Measurements from ENCODE around the gene ACLY. TPM values are rescaled to one million over a fixed set of nuclear protein-coding genes. Genes with fewer than 3 reads are reported as not detected.
A peak's percentile ranks its signal among the peaks of the same experiment; 100 is the strongest.
"Not testable (repeated sequence)": the region's sequence is repeated elsewhere in the genome, so short reads cannot be mapped to it uniquely, and the experiment has no call there.

The ACLY gene
- total RNA-seq, 4 donors from 2014 or later: 40.8 to 84.0 (median 61.6) TPM

DNA sequence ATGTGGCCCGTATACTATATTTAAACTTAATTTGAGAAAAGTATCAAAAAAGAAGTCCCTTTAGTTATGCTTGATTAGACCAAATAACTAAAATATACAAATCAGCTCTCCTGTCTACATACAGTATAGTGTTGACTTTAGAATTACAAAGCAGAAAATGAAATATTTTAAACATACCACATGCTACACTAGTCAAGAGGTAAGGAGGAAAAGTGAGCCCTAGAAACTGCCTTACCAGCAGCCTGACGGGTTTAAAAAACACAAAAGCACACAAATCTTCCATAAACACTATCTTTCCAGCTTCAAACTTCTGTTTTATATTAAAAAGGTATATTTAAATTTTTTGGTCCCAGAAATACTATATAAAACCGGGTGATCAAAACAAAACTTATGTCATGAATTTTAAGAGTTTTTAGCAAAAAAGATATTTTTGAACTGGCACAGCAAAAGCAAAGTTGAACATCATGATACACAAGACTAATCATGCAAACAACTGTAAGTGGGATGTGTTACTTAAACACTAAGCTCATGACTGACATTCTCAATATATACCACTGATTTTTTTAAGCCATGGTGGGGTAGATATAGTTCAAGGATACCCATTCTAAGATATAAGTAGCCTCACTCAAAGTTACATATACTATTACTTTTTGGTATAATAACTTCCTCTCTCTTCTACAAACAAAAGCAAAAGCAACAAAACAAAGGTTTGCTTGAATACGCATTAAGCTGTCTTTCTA is 69.3 kb downstream of the ACLY start:
- H3K27ac ChIP-seq: peak overlapping the region in 2 of 4 donors; percentile 35 to 57
- 55 to 69% methylated on average over 4 of the region's 4 CpGs for WGBS, 2 donors (ENCODE audit: low coverage in 1 of 2)
- TF ChIP-seq POLR2A (IDR thresholded peaks at IDR 0.05) (no peak), EP300 (IDR thresholded peaks at IDR 0.05) (no peak), POLR2AphosphoS5 (IDR thresholded peaks at IDR 0.05) (no peak)
- TF ChIP-seq, protein P1, sequence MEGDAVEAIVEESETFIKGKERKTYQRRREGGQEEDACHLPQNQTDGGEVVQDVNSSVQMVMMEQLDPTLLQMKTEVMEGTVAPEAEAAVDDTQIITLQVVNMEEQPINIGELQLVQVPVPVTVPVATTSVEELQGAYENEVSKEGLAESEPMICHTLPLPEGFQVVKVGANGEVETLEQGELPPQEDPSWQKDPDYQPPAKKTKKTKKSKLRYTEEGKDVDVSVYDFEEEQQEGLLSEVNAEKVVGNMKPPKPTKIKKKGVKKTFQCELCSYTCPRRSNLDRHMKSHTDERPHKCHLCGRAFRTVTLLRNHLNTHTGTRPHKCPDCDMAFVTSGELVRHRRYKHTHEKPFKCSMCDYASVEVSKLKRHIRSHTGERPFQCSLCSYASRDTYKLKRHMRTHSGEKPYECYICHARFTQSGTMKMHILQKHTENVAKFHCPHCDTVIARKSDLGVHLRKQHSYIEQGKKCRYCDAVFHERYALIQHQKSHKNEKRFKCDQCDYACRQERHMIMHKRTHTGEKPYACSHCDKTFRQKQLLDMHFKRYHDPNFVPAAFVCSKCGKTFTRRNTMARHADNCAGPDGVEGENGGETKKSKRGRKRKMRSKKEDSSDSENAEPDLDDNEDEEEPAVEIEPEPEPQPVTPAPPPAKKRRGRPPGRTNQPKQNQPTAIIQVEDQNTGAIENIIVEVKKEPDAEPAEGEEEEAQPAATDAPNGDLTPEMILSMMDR (IDR thresholded peaks at IDR 0.05): no peak

DNA sequence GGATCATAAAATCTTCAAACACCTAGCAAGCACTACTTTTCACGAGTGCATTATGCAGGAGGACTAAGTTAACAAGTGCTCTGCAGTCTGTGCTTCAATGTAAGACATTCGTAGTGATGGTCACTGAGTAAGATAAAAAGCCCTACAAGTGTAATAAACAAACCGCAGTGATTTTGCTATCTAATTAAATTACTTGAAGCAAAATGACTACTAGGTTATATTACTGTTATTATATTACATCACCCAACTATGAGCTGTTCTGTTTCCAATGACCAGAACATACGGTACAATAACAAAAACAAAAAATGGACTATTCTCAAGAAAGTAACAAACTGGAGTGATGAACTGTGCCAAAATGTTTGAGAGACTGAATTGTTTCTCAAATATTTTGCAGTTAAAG is 70.0 kb downstream of the ACLY start:
- Histone ChIP-seq H3K27ac (peak overlapping the region in 2 of 4 donors; percentile 35 to 57), H3K36me3 (peaks cover 0 to 21% of the 10 kb centered on the region in 2 donors), H3K9me3 (no peaks in the 10 kb centered on the region), H3K27me3 (no peaks in the 10 kb centered on the region), H3K4me3 (no peak overlapping the region), H3K4me1 (peaks cover 0 to 35% (median 9%) of the 10 kb centered on the region in 3 donors)
- no peak for ATAC-seq
- WGBS, 2 donors (ENCODE audit: low coverage in 1 of 2): 13 to 36% methylated on average over 4 of the region's 4 CpGs
- no peak for TF ChIP-seq POLR2AphosphoS5 (IDR thresholded peaks at IDR 0.05)
- no peak for TF ChIP-seq EP300 (IDR thresholded peaks at IDR 0.05)
- TF ChIP-seq, protein P1 (IDR thresholded peaks at IDR 0.05): no peak
- no peak for TF ChIP-seq POLR2A (IDR thresholded peaks at IDR 0.05)

More for the DNA sequence above, 69.3 kb downstream of the ACLY start:
- Histone ChIP-seq H3K4me1 (peaks cover 0 to 41% (median 9%) of the 10 kb centered on the region in 3 donors), H3K36me3 (peaks cover 0 to 28% of the 10 kb centered on the region in 2 donors), H3K9me3 (no peaks in the 10 kb centered on the region), H3K27me3 (no peaks in the 10 kb centered on the region), H3K4me3 (no peak overlapping the region)
- no peak for ATAC-seq

DNA sequence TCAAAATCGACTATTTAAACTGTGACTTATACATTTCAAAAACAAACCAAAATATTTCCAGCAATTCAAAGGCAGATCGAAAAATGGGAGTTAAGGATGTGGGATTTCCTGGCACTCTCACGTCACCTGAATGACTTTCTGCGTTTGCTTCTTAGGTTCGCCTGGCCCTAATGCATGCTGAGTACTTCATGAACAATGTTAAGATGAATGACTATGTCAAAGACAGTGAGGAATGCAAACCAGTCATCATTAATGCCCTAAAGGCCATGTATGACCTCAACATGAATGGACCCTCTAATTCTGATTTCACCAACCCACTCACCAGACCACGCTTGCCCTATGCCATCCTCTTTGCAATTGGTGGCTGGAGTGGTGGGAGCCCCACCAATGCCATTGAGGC is 73.8 kb downstream of the ACLY start:
- no peak for TF ChIP-seq EP300 (IDR thresholded peaks at IDR 0.05)
- no peak for TF ChIP-seq POLR2A (IDR thresholded peaks at IDR 0.05)
- TF ChIP-seq, protein P1 (IDR thresholded peaks at IDR 0.05): no peak
- TF ChIP-seq POLR2AphosphoS5 (IDR thresholded peaks at IDR 0.05): no peak
- H3K4me1 ChIP-seq: peaks cover 0 to 19% (median 9%) of the 10 kb centered on the region in 3 donors
- no peak overlapping the region for H3K4me3 ChIP-seq

DNA sequence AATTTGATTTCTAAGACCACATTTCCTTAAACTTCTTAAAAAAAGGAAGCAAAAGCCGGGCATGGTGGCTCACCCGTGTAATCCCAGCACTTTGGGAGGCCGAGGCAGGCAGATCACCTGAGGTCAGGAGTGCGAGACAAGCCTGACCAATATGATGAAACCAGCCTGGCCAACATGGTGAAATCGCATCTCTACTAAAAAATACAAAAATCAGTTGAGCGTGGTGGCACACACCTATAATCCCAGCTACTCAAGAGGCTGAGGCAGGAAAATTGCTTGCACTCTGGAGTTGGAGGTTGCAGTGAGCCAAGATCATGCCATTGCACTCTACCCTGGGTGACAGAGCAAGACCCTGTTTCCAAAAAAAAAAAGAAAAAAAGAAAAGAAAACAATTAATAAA is 78.0 kb downstream of the ACLY start:
- not testable (repeated sequence) for H3K36me3 ChIP-seq, ATAC-seq, H3K4me3 ChIP-seq, H3K9me3 ChIP-seq, H3K4me1 ChIP-seq, H3K27me3 ChIP-seq, H3K27ac ChIP-seq
- 87% methylated on average over 3 of the region's 6 CpGs; no CpG with 5 or more reads in 1 of the 2 donors for WGBS, 2 donors (ENCODE audit: low coverage in 1 of 2)

More for the DNA sequence above, 73.8 kb downstream of the ACLY start:
- Histone ChIP-seq H3K9me3 (no peaks in the 10 kb centered on the region), H3K36me3 (no peaks in the 10 kb centered on the region), H3K27me3 (no peaks in the 10 kb centered on the region), H3K27ac (no peak overlapping the region)
- 88 to 95% methylated on average over 5 of the region's 6 CpGs for WGBS, 2 donors (ENCODE audit: low coverage in 1 of 2)
- ATAC-seq: no peak

DNA sequence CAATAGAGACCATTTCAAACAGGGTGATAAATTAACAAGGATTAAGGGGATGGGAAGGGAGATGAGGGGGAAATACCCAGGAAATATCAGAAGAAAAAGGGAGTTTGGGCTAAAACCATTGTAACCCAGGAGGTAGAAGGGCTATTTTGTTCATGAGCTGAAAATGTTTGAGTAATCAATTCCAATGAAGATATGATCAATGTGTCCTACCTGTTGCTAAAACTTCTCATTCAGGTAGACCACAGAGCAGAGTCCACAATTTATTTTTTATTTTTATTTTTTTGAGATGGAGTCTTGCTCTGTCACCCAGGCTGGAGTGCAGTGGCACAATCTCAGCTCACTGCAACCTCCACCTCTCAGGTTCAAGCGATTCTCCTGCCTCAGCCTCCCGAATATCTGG is 79.3 kb downstream of the ACLY start:
- not testable (repeated sequence) for ATAC-seq, H3K36me3 ChIP-seq, H3K27ac ChIP-seq, H3K27me3 ChIP-seq, H3K9me3 ChIP-seq, H3K4me3 ChIP-seq
- WGBS, 2 donors (ENCODE audit: low coverage in 1 of 2): 93 to 95% methylated on average over 2 of the region's 2 CpGs
- H3K4me1 ChIP-seq: peaks cover 0 to 20% (median 2%) of the 10 kb centered on the region in 3 donors
